Keratinocyte (primary cell): ENCODE results near the gene RAPGEF4.

Experiments
- CTCF ChIP-seq, 3 experiments: IDR thresholded peaks in 1 of 3; conservative IDR thresholded peaks in 1 of 3; optimal IDR thresholded peaks in 1 of 3; 2 replicates in 2 of 3; 3 replicates in 1 of 3; pipeline versions ENCODE3 to v1.5.1; 2011; ENCODE audit warnings: low read length in 3 of 3, mild to moderate bottlenecking in 3 of 3, moderate library complexity in 2 of 3, control low read depth in 1 of 3, inconsistent platforms in 1 of 3; ENCODE audit not compliant: insufficient read depth in 2 of 3; ENCODE audit errors: extremely low read depth in 1 of 3
- EZH2 ChIP-seq: IDR thresholded peaks from one replicate; pipeline ENCODE4 v1.6.1; 2012; ENCODE audit warnings: inconsistent platforms, mild to moderate bottlenecking, low read length, moderate library complexity

GRCh38 chr2:173077506-173078177, 342.0 kb downstream of the RAPGEF4 start:
- TF ChIP-seq CTCF (optimal IDR thresholded peaks at IDR 0.05 in 1 of 3, IDR thresholded peaks at IDR 0.05 in 1 of 3, conservative IDR thresholded peaks at IDR 0.05 in 1 of 3; ENCODE audit: extremely low read depth in 1 of 3, insufficient read depth in 2 of 3, low read length in 3 of 3) (no peak), EZH2 (no peak)
